IPS-18c (cell line): ENCODE results near the gene ZNF768.
"Not testable (repeated sequence)": the region's sequence is repeated elsewhere in the genome, so short reads cannot be mapped to it uniquely, and the experiment has no call there.

Experiments
- H3K4me3 ChIP-seq: 2 replicates; pipeline ENCODE4 v1.7.0; 2013; ENCODE audit warnings: low read depth, mild to moderate bottlenecking, low read length, moderate library complexity; ENCODE audit not compliant: insufficient read depth
- H3K9me3 ChIP-seq: one replicate; pipeline ENCODE4 v1.6.1; 2013; ENCODE audit warnings: mild to moderate bottlenecking, low read length, moderate library complexity; ENCODE audit not compliant: control insufficient read depth, insufficient read depth

ZNF768 gene

GRCh38 chr16:30493941-30494488, 32.4 kb downstream of the ZNF768 start:
- Histone ChIP-seq H3K9me3 (no peaks in the 10 kb centered on the region), H3K4me3 (no peak overlapping the region)

- Histone ChIP-seq H3K9me3 (no peaks in the 10 kb centered on the region), H3K4me3 (no peak overlapping the region)
Observed at GRCh38 chr16:30491744-30492308, 34.5 kb downstream of the ZNF768 start.

GRCh38 chr16:30491229-30491628, 35.1 kb downstream of the ZNF768 start:
- Histone ChIP-seq H3K9me3 (no peaks in the 10 kb centered on the region), H3K4me3 (no peak overlapping the region)

GRCh38 chr16:30490210-30490609, 36.2 kb downstream of the ZNF768 start:
- no peak overlapping the region for H3K4me3 ChIP-seq
- no peaks in the 10 kb centered on the region for H3K9me3 ChIP-seq

- Histone ChIP-seq H3K9me3 (no peaks in the 10 kb centered on the region), H3K4me3 (no peak overlapping the region)
Observed at GRCh38 chr16:30488764-30489605, 37.4 kb downstream of the ZNF768 start.

GRCh38 chr16:30485818-30486436, 40.4 kb downstream of the ZNF768 start:
- Histone ChIP-seq H3K9me3 (no peaks in the 10 kb centered on the region), H3K4me3 (no peak overlapping the region)

- Histone ChIP-seq H3K4me3 (no peak overlapping the region), H3K9me3 (no peaks in the 10 kb centered on the region)
Observed at GRCh38 chr16:30484887-30485286, 41.5 kb downstream of the ZNF768 start.

GRCh38 chr16:30482366-30482765, 44.0 kb downstream of the ZNF768 start:
- Histone ChIP-seq H3K4me3 (no peak overlapping the region), H3K9me3 (no peaks in the 10 kb centered on the region)

GRCh38 chr16:30481381-30481780, 45.0 kb downstream of the ZNF768 start:
- Histone ChIP-seq H3K9me3 (no peaks in the 10 kb centered on the region), H3K4me3 (no peak overlapping the region)

GRCh38 chr16:30478766-30479478, 47.4 kb downstream of the ZNF768 start:
- no peak overlapping the region for H3K4me3 ChIP-seq
- H3K9me3 ChIP-seq: no peaks in the 10 kb centered on the region

- not testable (repeated sequence) for H3K9me3 ChIP-seq, H3K4me3 ChIP-seq
Observed at GRCh38 chr16:30477773-30478172, 48.6 kb downstream of the ZNF768 start.

- Histone ChIP-seq H3K4me3 (no peak overlapping the region), H3K9me3 (no peaks in the 10 kb centered on the region)
Observed at GRCh38 chr16:30476991-30477390, 49.4 kb downstream of the ZNF768 start.

- Histone ChIP-seq H3K4me3 (no peak overlapping the region), H3K9me3 (no peaks in the 10 kb centered on the region)
Observed at GRCh38 chr16:30474684-30475083, 51.7 kb downstream of the ZNF768 start.

GRCh38 chr16:30474074-30474452, 52.3 kb downstream of the ZNF768 start:
- Histone ChIP-seq H3K4me3 (no peak overlapping the region), H3K9me3 (no peaks in the 10 kb centered on the region)
